ENCODE measurements around the gene USP33. TPM values are rescaled to one million over a fixed set of nuclear protein-coding genes. Genes with fewer than 3 reads are reported as not detected.
A peak's percentile ranks its signal among the peaks of the same experiment; 100 is the strongest.

Gene USP33
- total and polyA plus RNA-seq, 2 of the 13 experiments (the other 11 are each of a cell fraction or from before 2014, with no cell fraction given) = 32.0 to 49.1 TPM

DNA sequence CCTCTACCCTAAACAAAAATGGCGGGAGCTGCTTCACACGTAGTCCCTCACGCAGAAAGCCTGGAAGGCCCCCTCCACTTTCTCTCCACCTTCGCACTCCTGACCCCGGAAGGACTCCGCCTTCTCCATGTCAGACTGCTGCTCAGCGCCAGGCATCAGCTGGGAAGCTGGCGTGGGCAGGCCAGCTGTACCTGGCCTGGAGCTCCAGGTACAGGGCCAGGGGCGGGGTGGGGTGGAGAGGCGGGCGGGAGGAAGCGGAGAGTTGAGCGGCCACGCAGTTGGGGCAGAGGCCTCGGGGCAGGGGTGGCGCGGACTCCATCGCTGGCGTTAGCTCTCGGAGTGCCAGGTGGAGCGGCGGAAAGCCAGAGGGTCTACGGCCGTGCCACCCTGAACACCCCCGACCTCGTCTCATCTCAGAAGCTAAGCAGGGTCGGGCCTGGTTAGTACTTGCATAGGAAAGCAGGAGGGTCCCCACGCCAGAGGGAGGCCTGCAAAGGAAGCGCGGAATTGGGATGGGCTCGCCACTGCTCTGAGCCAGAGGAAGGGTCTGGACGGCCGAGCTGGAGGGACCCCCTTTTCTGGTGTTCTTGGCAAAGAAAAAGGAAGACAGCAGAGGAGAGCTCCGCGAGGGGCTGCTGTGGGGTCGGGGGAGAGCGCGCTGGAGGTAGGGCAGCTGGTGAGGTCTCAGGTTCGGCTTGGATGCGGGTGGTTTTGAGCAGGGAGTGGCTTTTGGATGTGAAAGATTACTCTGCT is 20.1 kb upstream of the USP33 start, which contains the start of gene MIGA1 (continued):
- TF ChIP-seq CBX5 (CRISPR knock-in tag; IDR thresholded peaks at IDR 0.05; ENCODE audit: borderline replicate concordance) (no peak), SMARCC2 (IDR thresholded peaks at IDR 0.05) (no peak), ZNF775 (CRISPR knock-in tag; IDR thresholded peaks at IDR 0.05; ENCODE audit: borderline replicate concordance) (no peak), ATF7-NPFF (CRISPR knock-in tag; IDR thresholded peaks at IDR 0.05; ENCODE audit: low read depth) (no peak), REPIN1 (CRISPR knock-in tag; IDR thresholded peaks at IDR 0.05; ENCODE audit: borderline replicate concordance, low read depth) (peak; percentile 65), ARNTL (CRISPR knock-in tag; IDR thresholded peaks at IDR 0.05) (no peak), SIX4 (CRISPR knock-in tag; IDR thresholded peaks at IDR 0.05) (peak; percentile 40; the same call in 1 of the 2 replicates), DPF2 (CRISPR knock-in tag; IDR thresholded peaks at IDR 0.05; ENCODE audit: borderline replicate concordance, low read depth) (no peak), ZSCAN9 (CRISPR knock-in tag; IDR thresholded peaks at IDR 0.05; ENCODE audit: borderline replicate concordance) (peak; percentile 22; the same call in 1 of the 2 replicates), NFYB (CRISPR knock-in tag; IDR thresholded peaks at IDR 0.05) (peak; percentile 51), ZNF282 (IDR thresholded peaks at IDR 0.05; ENCODE audit: partially characterized antibody) (no peak), SAFB2 (CRISPR knock-in tag; IDR thresholded peaks at IDR 0.05; ENCODE audit: borderline replicate concordance, low read depth) (no peak), ZBTB20 (CRISPR knock-in tag; IDR thresholded peaks at IDR 0.05; ENCODE audit: borderline replicate concordance, low read depth) (peak; percentile 72; the same call in 1 of the 2 replicates), MEIS1 (CRISPR knock-in tag; IDR thresholded peaks at IDR 0.05; ENCODE audit: borderline replicate concordance) (no peak; the same call in 1 of the 2 replicates)
- TF ChIP-seq, protein P1, sequence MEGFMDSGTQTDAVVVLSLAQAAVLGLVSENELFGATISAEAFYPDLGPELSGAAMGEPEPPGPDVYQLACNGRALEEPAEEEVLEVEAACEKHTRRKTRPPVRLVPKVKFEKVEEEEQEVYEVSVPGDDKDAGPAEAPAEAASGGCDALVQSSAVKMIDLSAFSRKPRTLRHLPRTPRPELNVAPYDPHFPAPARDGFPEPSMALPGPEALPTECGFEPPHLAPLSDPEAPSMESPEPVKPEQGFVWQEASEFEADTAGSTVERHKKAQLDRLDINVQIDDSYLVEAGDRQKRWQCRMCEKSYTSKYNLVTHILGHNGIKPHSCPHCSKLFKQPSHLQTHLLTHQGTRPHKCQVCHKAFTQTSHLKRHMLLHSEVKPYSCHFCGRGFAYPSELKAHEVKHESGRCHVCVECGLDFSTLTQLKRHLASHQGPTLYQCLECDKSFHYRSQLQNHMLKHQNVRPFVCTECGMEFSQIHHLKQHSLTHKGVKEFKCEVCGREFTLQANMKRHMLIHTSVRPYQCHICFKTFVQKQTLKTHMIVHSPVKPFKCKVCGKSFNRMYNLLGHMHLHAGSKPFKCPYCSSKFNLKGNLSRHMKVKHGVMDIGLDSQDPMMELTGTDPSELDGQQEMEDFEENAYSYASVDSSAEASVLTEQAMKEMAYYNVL (CRISPR knock-in tag; IDR thresholded peaks at IDR 0.05; ENCODE audit: borderline replicate concordance) = no peak
- TF ChIP-seq, protein P2, sequence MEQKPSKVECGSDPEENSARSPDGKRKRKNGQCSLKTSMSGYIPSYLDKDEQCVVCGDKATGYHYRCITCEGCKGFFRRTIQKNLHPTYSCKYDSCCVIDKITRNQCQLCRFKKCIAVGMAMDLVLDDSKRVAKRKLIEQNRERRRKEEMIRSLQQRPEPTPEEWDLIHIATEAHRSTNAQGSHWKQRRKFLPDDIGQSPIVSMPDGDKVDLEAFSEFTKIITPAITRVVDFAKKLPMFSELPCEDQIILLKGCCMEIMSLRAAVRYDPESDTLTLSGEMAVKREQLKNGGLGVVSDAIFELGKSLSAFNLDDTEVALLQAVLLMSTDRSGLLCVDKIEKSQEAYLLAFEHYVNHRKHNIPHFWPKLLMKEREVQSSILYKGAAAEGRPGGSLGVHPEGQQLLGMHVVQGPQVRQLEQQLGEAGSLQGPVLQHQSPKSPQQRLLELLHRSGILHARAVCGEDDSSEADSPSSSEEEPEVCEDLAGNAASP (CRISPR knock-in tag; IDR thresholded peaks at IDR 0.05; ENCODE audit: borderline replicate concordance) = no peak; the same call in 1 of the 2 replicates
- TF ChIP-seq, protein P3, sequence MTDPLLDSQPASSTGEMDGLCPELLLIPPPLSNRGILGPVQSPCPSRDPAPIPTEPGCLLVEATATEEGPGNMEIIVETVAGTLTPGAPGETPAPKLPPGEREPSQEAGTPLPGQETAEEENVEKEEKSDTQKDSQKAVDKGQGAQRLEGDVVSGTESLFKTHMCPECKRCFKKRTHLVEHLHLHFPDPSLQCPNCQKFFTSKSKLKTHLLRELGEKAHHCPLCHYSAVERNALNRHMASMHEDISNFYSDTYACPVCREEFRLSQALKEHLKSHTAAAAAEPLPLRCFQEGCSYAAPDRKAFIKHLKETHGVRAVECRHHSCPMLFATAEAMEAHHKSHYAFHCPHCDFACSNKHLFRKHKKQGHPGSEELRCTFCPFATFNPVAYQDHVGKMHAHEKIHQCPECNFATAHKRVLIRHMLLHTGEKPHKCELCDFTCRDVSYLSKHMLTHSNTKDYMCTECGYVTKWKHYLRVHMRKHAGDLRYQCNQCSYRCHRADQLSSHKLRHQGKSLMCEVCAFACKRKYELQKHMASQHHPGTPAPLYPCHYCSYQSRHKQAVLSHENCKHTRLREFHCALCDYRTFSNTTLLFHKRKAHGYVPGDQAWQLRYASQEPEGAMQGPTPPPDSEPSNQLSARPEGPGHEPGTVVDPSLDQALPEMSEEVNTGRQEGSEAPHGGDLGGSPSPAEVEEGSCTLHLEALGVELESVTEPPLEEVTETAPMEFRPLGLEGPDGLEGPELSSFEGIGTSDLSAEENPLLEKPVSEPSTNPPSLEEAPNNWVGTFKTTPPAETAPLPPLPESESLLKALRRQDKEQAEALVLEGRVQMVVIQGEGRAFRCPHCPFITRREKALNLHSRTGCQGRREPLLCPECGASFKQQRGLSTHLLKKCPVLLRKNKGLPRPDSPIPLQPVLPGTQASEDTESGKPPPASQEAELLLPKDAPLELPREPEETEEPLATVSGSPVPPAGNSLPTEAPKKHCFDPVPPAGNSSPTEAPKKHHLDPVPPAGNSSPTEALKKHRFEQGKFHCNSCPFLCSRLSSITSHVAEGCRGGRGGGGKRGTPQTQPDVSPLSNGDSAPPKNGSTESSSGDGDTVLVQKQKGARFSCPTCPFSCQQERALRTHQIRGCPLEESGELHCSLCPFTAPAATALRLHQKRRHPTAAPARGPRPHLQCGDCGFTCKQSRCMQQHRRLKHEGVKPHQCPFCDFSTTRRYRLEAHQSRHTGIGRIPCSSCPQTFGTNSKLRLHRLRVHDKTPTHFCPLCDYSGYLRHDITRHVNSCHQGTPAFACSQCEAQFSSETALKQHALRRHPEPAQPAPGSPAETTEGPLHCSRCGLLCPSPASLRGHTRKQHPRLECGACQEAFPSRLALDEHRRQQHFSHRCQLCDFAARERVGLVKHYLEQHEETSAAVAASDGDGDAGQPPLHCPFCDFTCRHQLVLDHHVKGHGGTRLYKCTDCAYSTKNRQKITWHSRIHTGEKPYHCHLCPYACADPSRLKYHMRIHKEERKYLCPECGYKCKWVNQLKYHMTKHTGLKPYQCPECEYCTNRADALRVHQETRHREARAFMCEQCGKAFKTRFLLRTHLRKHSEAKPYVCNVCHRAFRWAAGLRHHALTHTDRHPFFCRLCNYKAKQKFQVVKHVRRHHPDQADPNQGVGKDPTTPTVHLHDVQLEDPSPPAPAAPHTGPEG (CRISPR knock-in tag; IDR thresholded peaks at IDR 0.05) = 0 out of 2 replicates have a peak, but pooled peaks have one; percentile 26
- TF ChIP-seq, protein P4, sequence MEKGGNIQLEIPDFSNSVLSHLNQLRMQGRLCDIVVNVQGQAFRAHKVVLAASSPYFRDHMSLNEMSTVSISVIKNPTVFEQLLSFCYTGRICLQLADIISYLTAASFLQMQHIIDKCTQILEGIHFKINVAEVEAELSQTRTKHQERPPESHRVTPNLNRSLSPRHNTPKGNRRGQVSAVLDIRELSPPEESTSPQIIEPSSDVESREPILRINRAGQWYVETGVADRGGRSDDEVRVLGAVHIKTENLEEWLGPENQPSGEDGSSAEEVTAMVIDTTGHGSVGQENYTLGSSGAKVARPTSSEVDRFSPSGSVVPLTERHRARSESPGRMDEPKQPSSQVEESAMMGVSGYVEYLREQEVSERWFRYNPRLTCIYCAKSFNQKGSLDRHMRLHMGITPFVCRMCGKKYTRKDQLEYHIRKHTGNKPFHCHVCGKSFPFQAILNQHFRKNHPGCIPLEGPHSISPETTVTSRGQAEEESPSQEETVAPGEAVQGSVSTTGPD (CRISPR knock-in tag; IDR thresholded peaks at IDR 0.05) = no peak
